HUDEP-2 (cell line): Measurements from ENCODE around the gene SIGLEC1.

Experiments
- DNase-seq, 76 experiments: peaks; one replicate each; lab custom pipeline; 2025; ENCODE audit not compliant: unreplicated experiment in 76 of 76; lab: John Stamatoyannopoulos, UW

SIGLEC1 gene

GRCh38 chr20:3744806-3745685, 32.6 kb upstream of the SIGLEC1 start:
- DNase-seq: peak in 57 of 76 experiments; percentile 3 to 79 (median 39)

GRCh38 chr20:3744037-3744436, 31.6 kb upstream of the SIGLEC1 start:
- no peak for DNase-seq

- no peak for DNase-seq
These were observed 30.9 kb upstream of the SIGLEC1 start for GRCh38 chr20:3743251-3743650.

GRCh38 chr20:3741836-3742458, 29.5 kb upstream of the SIGLEC1 start:
- DNase-seq: no peak

- no peak for DNase-seq
These were observed 28.4 kb upstream of the SIGLEC1 start for GRCh38 chr20:3740615-3741301.

GRCh38 chr20:3739926-3740451, 27.6 kb upstream of the SIGLEC1 start:
- DNase-seq: peak in 53 of 76 experiments; percentile 6 to 74 (median 43)

- no peak for DNase-seq
These were observed 26.9 kb upstream of the SIGLEC1 start for GRCh38 chr20:3739054-3739925.

- DNase-seq: peak in 54 of 76 experiments; percentile 3 to 72 (median 28)
These were observed 26.0 kb upstream of the SIGLEC1 start for GRCh38 chr20:3738111-3739053.

GRCh38 chr20:3735768-3736167, 23.4 kb upstream of the SIGLEC1 start:
- no peak for DNase-seq

- no peak for DNase-seq
These were observed 21.9 kb upstream of the SIGLEC1 start for GRCh38 chr20:3734111-3734843.

GRCh38 chr20:3733119-3733995, 21.0 kb upstream of the SIGLEC1 start:
- no peak for DNase-seq

- DNase-seq: no peak
These were observed 20.1 kb upstream of the SIGLEC1 start, which contains the start of gene HSPA12B for GRCh38 chr20:3732327-3733118. Gene HSPA12B, plus strand, starts transcription at chr20:3732685. Its CDS starts 5,990 bp downstream, at chr20:3738675.

- DNase-seq: no peak
These were observed 19.5 kb upstream of the SIGLEC1 start for GRCh38 chr20:3731944-3732326.

GRCh38 chr20:3730803-3731672, 18.6 kb upstream of the SIGLEC1 start:
- no peak for DNase-seq

- DNase-seq: no peak
These were observed 17.6 kb upstream of the SIGLEC1 start for GRCh38 chr20:3729811-3730540.
